Adrenal gland (tissue), 12 donors: ENCODE results near the gene INPP4B. TPM values are rescaled to one million over a fixed set of nuclear protein-coding genes. Genes with fewer than 3 reads are reported as not detected.

Experiments used
- DNase-seq, 7 donors: peaks; one replicate each; pipeline ENCODE4 v3.0.0-alpha.2; 2019 to 2020
- H3K27ac ChIP-seq, 5 donors: fragments of 200-600 bp; sonication (generic) in 4 of 5; 1 replicate in 3 of 5; 2 replicates in 2 of 5; pipeline versions ENCODE4 v1.5.1 to v1.8.0; 2016 to 2020; ENCODE audit warnings: mild to moderate bottlenecking in 1 of 5
- H3K27me3 ChIP-seq: fragments of 200-600 bp; 2 replicates; pipeline ENCODE4 v1.8.0; 2021
- H3K36me3 ChIP-seq, 2 donors: fragments of 200-600 bp; replicated peaks in 1 of 2; 1 replicate in 1 of 2; 2 replicates in 1 of 2; pipeline versions ENCODE4 v1.5.1 to v1.8.0; 2018 to 2022
- H3K4me1 ChIP-seq, 2 donors: fragments of 200-600 bp; replicated peaks in 1 of 2; 1 replicate in 1 of 2; 2 replicates in 1 of 2; pipeline versions ENCODE4 v1.5.1 to v1.8.0; 2018 to 2021
- H3K4me3 ChIP-seq, 4 donors: fragments of 200-600 bp; sonication (generic) in 3 of 4; one replicate each; pipeline ENCODE4 v1.5.1; 2016 to 2018
- H3K9me3 ChIP-seq, 3 donors: fragments of 200-600 bp; sonication (generic) in 1 of 3; replicated peaks in 1 of 3; 1 replicate in 2 of 3; 2 replicates in 1 of 3; pipeline versions ENCODE4 v1.5.1 to v1.8.0; 2016 to 2021
- POLR2A ChIP-seq, 2 donors: fragments of 450-650 bp; IDR thresholded peaks; one replicate each; pipeline ENCODE4 v1.6.1; 2017; ENCODE audit warnings: antibody characterized with exemption in 2 of 2, mild to moderate bottlenecking in 2 of 2, moderate library complexity in 1 of 2
- WGBS, 4 donors: extraction: QIAGEN DNeasy Blood & Tissue Kit in 2 of 4; methylation state at CpG; one replicate each; pipeline versions ENCODE4 v1.1.5 to v1.1.7; 2013 to 2017; 5-methylcytosine and 5-hydroxymethylcytosine counted together
- intact Hi-C, 2 donors: fragments of 100-400 bp; cut with DNase I; formaldehyde crosslinking; loops; one replicate each; pipeline versions ENCODE4 v1.14.1 to v1.15.0; 2022 to 2023
- polyA plus RNA-seq, 3 donors: library from polyadenylated mRNA; stranded (reverse); fragments of 200-250 nt in 2 of 3; fragments of 350-450 nt in 1 of 3; fragmentation: Illumina TruSeq in 1 of 3; extraction: RNeasy Lipid Tissue Mini Kit (QIAGEN cat#74804) in 1 of 3; gene quantifications; one replicate each; pipeline ENCODE4 v1.2.3, GENCODE V29; 2013 to 2014
- total RNA-seq, 9 donors: library from RNA; depleted of rRNA in 4 of 9; stranded (reverse); fragments of >200 nt in 4 of 9; fragments of 120-200 nt in 1 of 9; fragmentation: NEBNext Ultra II Directional in 1 of 9; extraction: Animal tissue kit (Norgen Biotek cat#: 25700) in 1 of 9; gene quantifications; one replicate each; pipeline versions ENCODE4 v1.1.0 to v1.2.4, GENCODE V29; 2013 to 2023
- TF ChIP-seq, protein P1 (sequence below), 6 experiments: fragments of 450-650 bp in 4 of 6; fragments of 200-600 bp in 2 of 6; sonication (generic) in 1 of 6; IDR thresholded peaks; 1 replicate in 5 of 6; 2 replicates in 1 of 6; pipeline versions ENCODE4 v1.5.1 to v1.8.0; 2016 to 2021; ENCODE audit warnings: antibody characterized with exemption in 6 of 6, mild to moderate bottlenecking in 2 of 6, moderate library complexity in 1 of 6
- donor health status: healthy with polysubstance abuse.
- donor health status: Bipolar disorder and iron deficiency.
- donor health status: DM: yes; HTN: yes; CAD: no.
- donor health status: DM: no; HTN: no; CAD: no.
- donor health status: DM: no; HTN: no; CAD: no.
- donor health status: DM: yes; HTN: yes; CAD: no.

Gene INPP4B
- total and polyA plus RNA-seq, 12 donors = 2.2 to 21.6 (median 11.8) TPM

DNA sequence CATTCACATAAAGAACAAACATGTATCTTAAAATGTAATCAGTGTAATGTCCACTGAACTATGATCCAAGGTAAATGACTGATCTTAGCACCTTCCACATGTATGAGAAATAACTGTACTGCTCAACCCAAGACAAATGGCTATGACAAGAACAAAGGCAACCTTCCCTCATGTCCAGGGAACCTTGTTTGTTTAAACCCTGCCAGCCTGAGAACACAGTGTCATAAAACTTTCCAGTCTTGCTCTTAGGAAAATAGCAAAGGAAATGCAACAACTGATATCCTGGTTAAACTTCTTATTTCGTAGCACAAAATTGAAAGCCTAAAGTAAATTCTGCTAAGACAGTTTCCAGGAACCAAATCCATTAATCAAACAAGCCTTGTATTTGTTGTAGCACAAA lies 715.4 kb downstream of the INPP4B start:
- Histone ChIP-seq H3K27ac (peak overlapping the region in 2 of 5 donors; percentile 0 to 37), H3K9me3 (no peaks in the 10 kb centered on the region), H3K36me3 (no peaks in the 10 kb centered on the region), H3K4me1 (no peaks in the 10 kb centered on the region), H3K4me3 (no peak overlapping the region), H3K27me3 (no peaks in the 10 kb centered on the region)
- no peak for TF ChIP-seq POLR2A (IDR thresholded peaks at IDR 0.05)
- TF ChIP-seq, protein P1, sequence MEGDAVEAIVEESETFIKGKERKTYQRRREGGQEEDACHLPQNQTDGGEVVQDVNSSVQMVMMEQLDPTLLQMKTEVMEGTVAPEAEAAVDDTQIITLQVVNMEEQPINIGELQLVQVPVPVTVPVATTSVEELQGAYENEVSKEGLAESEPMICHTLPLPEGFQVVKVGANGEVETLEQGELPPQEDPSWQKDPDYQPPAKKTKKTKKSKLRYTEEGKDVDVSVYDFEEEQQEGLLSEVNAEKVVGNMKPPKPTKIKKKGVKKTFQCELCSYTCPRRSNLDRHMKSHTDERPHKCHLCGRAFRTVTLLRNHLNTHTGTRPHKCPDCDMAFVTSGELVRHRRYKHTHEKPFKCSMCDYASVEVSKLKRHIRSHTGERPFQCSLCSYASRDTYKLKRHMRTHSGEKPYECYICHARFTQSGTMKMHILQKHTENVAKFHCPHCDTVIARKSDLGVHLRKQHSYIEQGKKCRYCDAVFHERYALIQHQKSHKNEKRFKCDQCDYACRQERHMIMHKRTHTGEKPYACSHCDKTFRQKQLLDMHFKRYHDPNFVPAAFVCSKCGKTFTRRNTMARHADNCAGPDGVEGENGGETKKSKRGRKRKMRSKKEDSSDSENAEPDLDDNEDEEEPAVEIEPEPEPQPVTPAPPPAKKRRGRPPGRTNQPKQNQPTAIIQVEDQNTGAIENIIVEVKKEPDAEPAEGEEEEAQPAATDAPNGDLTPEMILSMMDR (IDR thresholded peaks at IDR 0.05) = no peak
- 43 to 64% (median 45%) methylated on average over 1 of the region's 1 CpG for WGBS, 4 donors
- intact Hi-C loops = no loop called here
- DNase-seq = no peak

DNA sequence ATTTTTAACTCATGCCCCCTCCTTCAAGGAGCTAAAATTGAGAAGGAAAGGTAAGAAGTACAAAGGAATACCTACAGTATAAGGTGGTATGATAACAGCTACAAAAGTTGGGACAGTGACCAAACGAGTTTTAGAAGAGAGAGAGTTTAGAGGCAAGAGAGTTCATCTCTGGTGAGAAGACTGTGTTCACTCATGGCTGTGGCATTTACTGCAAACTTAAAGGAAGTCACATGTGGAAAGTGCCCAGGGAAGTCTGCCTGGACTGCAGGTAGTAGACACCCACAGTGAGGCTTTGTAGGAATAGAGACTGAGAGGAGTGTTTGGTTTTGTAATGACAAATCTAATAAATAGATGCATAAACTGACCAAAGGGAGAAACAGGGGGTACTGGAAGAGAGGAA lies 716.2 kb downstream of the INPP4B start:
- H3K4me1 ChIP-seq = no peaks in the 10 kb centered on the region
- H3K27me3 ChIP-seq = no peaks in the 10 kb centered on the region
- TF ChIP-seq POLR2A (IDR thresholded peaks at IDR 0.05) = no peak
- TF ChIP-seq, protein P1 (IDR thresholded peaks at IDR 0.05) = no peak
- no peak overlapping the region for H3K4me3 ChIP-seq
- no peak for DNase-seq
- 69 to 97% (median 82%) methylated on average over 1 of the region's 1 CpG for WGBS, 4 donors
- no peak overlapping the region for H3K27ac ChIP-seq
- H3K36me3 ChIP-seq = no peaks in the 10 kb centered on the region
- no peaks in the 10 kb centered on the region for H3K9me3 ChIP-seq
- intact Hi-C loops = loop anchor here in 1 of 2 donors (10.0 kb wide), 3 partner anchors 225 to 715 kb away; partner anchors contain the start of gene INPP4B

DNA sequence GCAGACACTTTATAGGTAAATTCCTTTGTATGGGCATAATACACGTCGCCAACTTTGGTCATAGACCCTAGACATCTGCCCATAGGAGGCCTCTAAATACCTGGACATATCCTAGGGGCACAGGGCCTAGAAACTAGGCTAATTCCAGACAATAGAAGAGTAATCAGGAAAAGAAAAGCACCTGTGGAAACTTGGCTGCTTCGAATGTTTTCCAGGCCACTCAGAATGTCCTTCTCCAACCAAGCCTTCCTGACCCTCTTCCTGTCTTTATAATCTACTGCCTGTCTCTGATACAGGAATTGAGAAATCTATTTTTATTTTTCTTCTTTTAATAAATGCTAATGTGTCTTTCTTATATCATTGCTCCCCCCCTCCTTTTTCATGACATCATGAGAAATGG lies 716.6 kb downstream of the INPP4B start:
- Histone ChIP-seq H3K27ac (no peak overlapping the region), H3K4me1 (no peaks in the 10 kb centered on the region), H3K9me3 (no peaks in the 10 kb centered on the region), H3K4me3 (no peak overlapping the region), H3K36me3 (no peaks in the 10 kb centered on the region), H3K27me3 (no peaks in the 10 kb centered on the region)
- DNase-seq = no peak
- intact Hi-C loops = loop anchor here in 1 of 2 donors (10.0 kb wide), 3 partner anchors 225 to 715 kb away; partner anchors contain the start of gene INPP4B
- TF ChIP-seq POLR2A (IDR thresholded peaks at IDR 0.05) = no peak
- TF ChIP-seq, protein P1 (IDR thresholded peaks at IDR 0.05) = no peak
- WGBS, 4 donors = 76 to 97% (median 87%) methylated on average over 3 of the region's 3 CpGs

DNA sequence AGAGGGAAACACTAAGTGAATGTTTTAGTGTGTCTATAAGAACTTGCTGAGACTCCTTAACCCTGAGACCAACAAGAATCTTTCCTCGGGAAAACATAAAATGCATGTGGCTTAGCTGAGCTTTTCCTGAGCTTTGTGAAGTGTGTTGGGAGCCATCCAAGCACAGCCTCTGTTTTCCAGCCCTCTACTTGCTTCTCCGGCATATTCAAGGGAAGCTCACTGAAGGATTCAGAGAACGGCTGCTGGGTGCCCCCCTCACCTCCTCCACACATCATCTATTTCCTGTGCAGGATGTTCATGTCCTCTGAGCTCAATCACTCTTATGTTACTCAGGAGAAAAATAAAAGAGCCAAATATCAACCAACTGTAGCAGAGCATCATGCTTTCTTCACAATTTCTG lies 717.6 kb downstream of the INPP4B start:
- Histone ChIP-seq H3K4me3 (no peak overlapping the region), H3K36me3 (no peaks in the 10 kb centered on the region), H3K4me1 (no peaks in the 10 kb centered on the region), H3K9me3 (no peaks in the 10 kb centered on the region), H3K27me3 (no peaks in the 10 kb centered on the region), H3K27ac (peak overlapping the region in 1 of 5 donors; percentile 30)
- 25 to 60% (median 47%) methylated on average over 3 of the region's 3 CpGs for WGBS, 4 donors
- intact Hi-C loops = loop anchor here in 1 of 2 donors (10.0 kb wide), 3 partner anchors 226 to 716 kb away; partner anchors contain the start of gene INPP4B
- DNase-seq = peak in 6 of 7 donors; percentile 18 to 64 (median 26)
- TF ChIP-seq, protein P1 (IDR thresholded peaks at IDR 0.05) = no peak
- no peak for TF ChIP-seq POLR2A (IDR thresholded peaks at IDR 0.05)
